Fibroblast of the aortic adventitia (primary cell): ENCODE measurements around the gene FAM83G. TPM values are rescaled to one million over a fixed set of nuclear protein-coding genes. Genes with fewer than 3 reads are reported as not detected.

Experiments
- DNase-seq: peaks from one replicate; pipeline ENCODE4 v3.0.0-alpha.2; 2010; ENCODE audit warnings: low read depth
- H3K4me3 ChIP-seq: 2 replicates; pipeline ENCODE4 v1.5.1; 2011; ENCODE audit warnings: low read depth, mild to moderate bottlenecking, control low read depth, low read length, moderate library complexity
- CTCF ChIP-seq: IDR thresholded peaks from 2 replicates; pipeline ENCODE4 v1.5.1; 2011; ENCODE audit warnings: mild to moderate bottlenecking, low read length, control low read depth, inconsistent platforms; ENCODE audit not compliant: insufficient read depth
- total RNA-seq: library from RNA; depleted of rRNA; stranded (reverse); fragments of >200 nt; gene quantifications from 2 replicates; pipeline ENCODE4 v1.2.3, GENCODE V29; 2012; ENCODE audit warnings: low replicate concordance

Gene FAM83G
- total RNA-seq, 1 donor: 9.5 TPM

- no peak for DNase-seq
- no peak overlapping the region for H3K4me3 ChIP-seq
- TF ChIP-seq CTCF: no peak
Measured at GRCh38 chr17:18978655-18979054, 25.9 kb downstream of the FAM83G start.

DNA sequence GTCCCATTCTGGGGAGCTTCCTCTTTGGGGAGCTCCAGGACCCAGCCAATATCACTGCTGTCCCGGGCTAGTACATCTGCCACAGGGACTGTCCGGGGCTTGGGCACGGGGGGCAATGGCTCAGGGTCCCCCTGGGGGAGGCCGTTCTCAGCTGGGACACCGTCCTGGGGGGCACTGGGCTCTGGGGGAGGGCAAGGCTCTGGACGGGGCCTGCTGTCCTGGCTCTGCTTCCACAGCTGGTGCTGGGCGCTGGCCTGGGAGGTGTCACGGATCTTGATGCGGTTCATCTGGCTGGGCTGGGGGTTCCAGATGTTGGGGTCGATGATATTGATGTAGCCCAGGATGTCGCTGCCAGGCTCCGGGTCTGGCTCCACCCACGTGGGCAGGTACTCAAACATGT lies 26.5 kb downstream of the FAM83G start:
- no peak for DNase-seq
- H3K4me3 ChIP-seq: no peak overlapping the region
- TF ChIP-seq CTCF: no peak

GRCh38 chr17:18977646-18978045 lies 26.9 kb downstream of the FAM83G start:
- no peak overlapping the region for H3K4me3 ChIP-seq
- TF ChIP-seq CTCF: no peak
- DNase-seq: no peak

DNA sequence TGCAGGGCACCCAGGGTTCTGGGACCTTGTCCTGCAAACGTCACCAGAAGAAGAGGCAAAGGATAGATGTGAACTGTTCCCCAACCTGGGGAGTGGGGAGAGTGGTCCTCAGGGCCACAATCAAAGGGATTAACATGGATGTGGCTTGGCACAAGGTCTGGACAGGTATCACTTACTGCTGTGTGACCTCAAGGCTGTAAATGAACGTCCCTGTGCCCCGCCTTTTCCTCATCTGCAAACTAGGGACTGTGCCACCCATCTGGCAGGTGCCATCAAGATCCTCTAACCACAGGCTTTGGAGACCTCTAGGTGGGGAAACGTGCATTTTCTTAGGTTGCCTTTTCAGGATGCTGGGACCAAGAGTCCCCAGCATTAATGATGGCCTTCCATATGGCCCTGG lies 27.5 kb downstream of the FAM83G start:
- no peak overlapping the region for H3K4me3 ChIP-seq
- no peak for DNase-seq
- TF ChIP-seq CTCF: no peak

GRCh38 chr17:18976201-18976600 lies 28.4 kb downstream of the FAM83G start:
- TF ChIP-seq CTCF: no peak
- DNase-seq: no peak
- no peak overlapping the region for H3K4me3 ChIP-seq

GRCh38 chr17:18975597-18975996 lies 29.0 kb downstream of the FAM83G start:
- TF ChIP-seq CTCF: no peak
- H3K4me3 ChIP-seq: no peak overlapping the region
- DNase-seq: no peak

DNA sequence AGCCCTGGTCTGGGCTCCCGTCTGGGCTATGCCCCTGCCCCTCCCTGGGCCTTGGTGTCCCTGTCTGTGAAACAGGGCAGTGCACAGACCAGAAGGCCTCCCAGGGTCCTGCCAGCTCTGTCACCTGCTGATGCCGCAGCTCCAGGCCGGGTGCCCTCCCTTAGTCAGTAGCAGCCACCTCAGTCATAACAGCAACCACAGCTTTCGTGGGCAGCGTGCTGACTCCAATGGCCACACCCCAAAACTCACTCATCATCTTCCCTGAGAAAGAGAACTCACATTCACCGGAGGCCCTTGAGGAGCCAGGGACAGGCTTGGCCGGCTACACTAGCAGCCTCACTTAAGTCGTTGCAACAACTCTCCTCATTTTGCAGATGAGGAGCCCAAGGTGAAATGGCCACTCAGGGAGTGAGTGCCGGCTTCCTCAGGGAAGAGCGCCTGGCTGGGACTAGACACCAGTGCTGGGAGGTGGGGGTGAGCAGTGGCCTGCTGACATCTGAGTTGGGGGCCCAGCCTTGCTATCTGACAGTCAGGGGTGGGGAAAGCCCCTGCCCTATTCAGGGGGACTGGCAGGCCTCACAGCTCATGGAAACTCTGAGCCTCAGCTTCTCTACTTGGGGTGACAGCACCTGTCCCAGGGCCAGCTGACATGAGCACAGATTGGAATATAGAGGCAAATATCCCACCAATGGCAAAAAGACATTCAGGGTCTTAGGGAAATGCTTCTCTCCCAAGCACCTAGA lies 30.0 kb downstream of the FAM83G start:
- H3K4me3 ChIP-seq: no peak overlapping the region
- TF ChIP-seq CTCF: no peak
- no peak for DNase-seq
